ENCODE results near the gene NTHL1. TPM values are rescaled to one million over a fixed set of nuclear protein-coding genes. Genes with fewer than 3 reads are reported as not detected.

NTHL1 gene
- total RNA-seq, 4 donors from 2014 or later, result 7.1 to 18.1 (median 10.9) TPM

- TF ChIP-seq CTCF (IDR thresholded peaks at IDR 0.05), result no peak
- DNase-seq (ENCODE audit: low spot score) (no peak), ATAC-seq (ENCODE audit: low FRiP score) (no peak)
Observed at GRCh38 chr16:2079311-2079800, 31.7 kb upstream of the NTHL1 start.

GRCh38 chr16:2078691-2079090 is 31.1 kb upstream of the NTHL1 start:
- DNase-seq (ENCODE audit: low spot score), result no peak
- ATAC-seq (ENCODE audit: low FRiP score), result no peak
- TF ChIP-seq CTCF (IDR thresholded peaks at IDR 0.05), result no peak

- ATAC-seq (ENCODE audit: low FRiP score), result no peak
- no peak for DNase-seq (ENCODE audit: low spot score)
- no peak for TF ChIP-seq CTCF (IDR thresholded peaks at IDR 0.05)
Observed at GRCh38 chr16:2078096-2078495, 30.5 kb upstream of the NTHL1 start.

- ATAC-seq (ENCODE audit: low FRiP score) (no peak), DNase-seq (ENCODE audit: low spot score) (no peak)
- no peak for TF ChIP-seq CTCF (IDR thresholded peaks at IDR 0.05)
Observed at GRCh38 chr16:2077696-2078095, 30.1 kb upstream of the NTHL1 start.

GRCh38 chr16:2077016-2077415 is 29.4 kb upstream of the NTHL1 start:
- ATAC-seq (ENCODE audit: low FRiP score) (no peak), DNase-seq (ENCODE audit: low spot score) (no peak)
- TF ChIP-seq CTCF (IDR thresholded peaks at IDR 0.05), result no peak

- DNase-seq (ENCODE audit: low spot score) (no peak), ATAC-seq (ENCODE audit: low FRiP score) (peak; percentile 4)
- no peak for TF ChIP-seq CTCF (IDR thresholded peaks at IDR 0.05)
Observed at GRCh38 chr16:2076072-2076865, 28.6 kb upstream of the NTHL1 start.

- no peak for DNase-seq (ENCODE audit: low spot score)
- ATAC-seq (ENCODE audit: low FRiP score), result no peak
- no peak for TF ChIP-seq CTCF (IDR thresholded peaks at IDR 0.05)
Observed at GRCh38 chr16:2075631-2076030, 28.0 kb upstream of the NTHL1 start.

All from omental fat pad (tissue), 4 donors.